SK-N-SH (cell line): Measurements from ENCODE around the gene RFFL. TPM values are rescaled to one million over a fixed set of nuclear protein-coding genes. Genes with fewer than 3 reads are reported as not detected.
"Not testable (repeated sequence)": the region's sequence is repeated elsewhere in the genome, so short reads cannot be mapped to it uniquely, and the experiment has no call there.

Experiments used
- CTCF ChIA-PET: fragments of 300-600, 350-600 bp; formaldehyde crosslinking; extraction: SDS; loops from one replicate; lab custom pipeline; 2021; lab: Yijun Ruan, JAX
- POLR2A ChIA-PET: fragments of 350-600 bp; sonication (Branson Sonifier 250); formaldehyde crosslinking; extraction: SDS; loops from one replicate; lab custom pipeline; 2020; ENCODE audit warnings: antibody characterized with exemption, inconsistent platforms; lab: Yijun Ruan, JAX
- DNase-seq: peaks from one replicate; pipeline ENCODE4 v3.0.0; 2012
- H2AFZ ChIP-seq: fragments of 200-600 bp; sonication (generic); 2 replicates; pipeline ENCODE4 v1.8.1; 2016; ENCODE audit warnings: antibody characterized with exemption, mild to moderate bottlenecking, low read depth
- H3F3A ChIP-seq: fragments of 200-600 bp; sonication (generic); replicated peaks from 2 replicates; pipeline ENCODE3; 2016; ENCODE audit warnings: antibody characterized with exemption, mild to moderate bottlenecking; ENCODE audit not compliant: insufficient read depth
- H3K27ac ChIP-seq, 2 experiments: fragments of 200-500 bp in 1 of 2; fragments of 200-600 bp in 1 of 2; sonication (Bioruptor generic) in 1 of 2; sonication (generic), shearing (Covaris generic) in 1 of 2; 2 replicates each; pipeline versions ENCODE4 v1.5.1 to v1.6.1; 2014 to 2016; ENCODE audit warnings: low read depth in 2 of 2, inconsistent platforms in 1 of 2, low read length in 1 of 2, mild to moderate bottlenecking in 1 of 2, mixed read lengths in 1 of 2
- H3K27me3 ChIP-seq: fragments of 200-600 bp; sonication (generic), shearing (Covaris generic); 2 replicates; pipeline ENCODE4 v1.6.1; 2016; ENCODE audit warnings: mixed run types; ENCODE audit not compliant: insufficient read depth
- H3K36me3 ChIP-seq, 2 experiments: fragments of 200-500 bp in 1 of 2; fragments of 200-600 bp in 1 of 2; sonication (Bioruptor generic) in 1 of 2; sonication (generic) in 1 of 2; replicated peaks in 1 of 2; 2 replicates each; pipeline versions ENCODE3 to v1.5.1; 2014 to 2016; ENCODE audit warnings: low read length in 1 of 2, mild to moderate bottlenecking in 1 of 2; ENCODE audit not compliant: insufficient read depth in 2 of 2, control insufficient read depth in 1 of 2
- H3K4me1 ChIP-seq, 2 experiments: fragments of 200-500 bp in 1 of 2; fragments of 200-600 bp in 1 of 2; sonication (Bioruptor generic) in 1 of 2; sonication (generic), shearing (Covaris generic) in 1 of 2; 2 replicates each; pipeline versions ENCODE4 v1.5.1 to v1.6.1; 2014 to 2016; ENCODE audit warnings: low read depth in 1 of 2, low read length in 1 of 2, mixed run types in 1 of 2; ENCODE audit not compliant: insufficient read depth in 2 of 2, control insufficient read depth in 1 of 2
- H3K4me2 ChIP-seq: fragments of 200-600 bp; sonication (generic), shearing (Covaris generic); 2 replicates; pipeline ENCODE4 v1.6.1; 2017; ENCODE audit warnings: mixed run types
- H3K4me3 ChIP-seq, 2 experiments: fragments of 200-500 bp in 1 of 2; fragments of 200-600 bp in 1 of 2; sonication (Bioruptor generic) in 1 of 2; sonication (generic), shearing (Covaris generic) in 1 of 2; 2 replicates each; pipeline versions ENCODE4 v1.5.1 to v1.8.1; 2014 to 2016; ENCODE audit warnings: low read depth in 2 of 2, inconsistent platforms in 1 of 2, low read length in 1 of 2, mild to moderate bottlenecking in 1 of 2, mixed read lengths in 1 of 2, moderate library complexity in 1 of 2
- H3K79me2 ChIP-seq: fragments of 200-600 bp; sonication (generic); 2 replicates; pipeline ENCODE4 v1.8.1; 2017; ENCODE audit warnings: mild to moderate bottlenecking; ENCODE audit not compliant: insufficient read depth
- H3K9ac ChIP-seq: fragments of 200-600 bp; sonication (generic); 2 replicates; pipeline ENCODE4 v1.6.1; 2017; ENCODE audit warnings: mixed run types
- H3K9me2 ChIP-seq: fragments of 200-600 bp; sonication (generic); 2 replicates; pipeline ENCODE4 v1.6.1; 2017; ENCODE audit warnings: mixed run types
- H3K9me3 ChIP-seq: fragments of 200-600 bp; sonication (generic); 2 replicates; pipeline ENCODE4 v1.6.1; 2017; ENCODE audit warnings: mixed run types, mild to moderate bottlenecking, moderate library complexity
- H4K20me1 ChIP-seq: fragments of 200-600 bp; sonication (generic); 2 replicates; pipeline ENCODE4 v1.6.1; 2017; ENCODE audit warnings: mild to moderate bottlenecking, mixed run types; ENCODE audit not compliant: insufficient read depth
- CHD2 ChIP-seq: fragments of 150-350 bp; IDR thresholded peaks from 2 replicates; pipeline ENCODE4 v1.6.1; 2018; ENCODE audit warnings: low read length; ENCODE audit not compliant: partially characterized antibody
- EP300 ChIP-seq, 2 experiments: IDR thresholded peaks; 2 replicates each; pipeline versions ENCODE4 v1.4.0 to v1.6.1; 2012; ENCODE audit warnings: borderline replicate concordance in 1 of 2, low read depth in 1 of 2, low read length in 1 of 2
- GABPA ChIP-seq: IDR thresholded peaks from 2 replicates; pipeline ENCODE4 v1.4.0; 2012; ENCODE audit warnings: low read depth, mild to moderate bottlenecking
- MXI1 ChIP-seq: IDR thresholded peaks from 2 replicates; pipeline ENCODE4 v1.6.1; 2012; ENCODE audit warnings: mild to moderate bottlenecking, low read depth, low read length, improper control_type of control experiment
- NFIC ChIP-seq: IDR thresholded peaks from 2 replicates; pipeline ENCODE4 v1.4.0; 2012; ENCODE audit warnings: borderline replicate concordance
- NRF1 ChIP-seq: IDR thresholded peaks from 2 replicates; pipeline ENCODE4 v1.6.1; 2012; ENCODE audit warnings: low read depth, mild to moderate bottlenecking, low read length
- PBX3 ChIP-seq: IDR thresholded peaks from 2 replicates; pipeline ENCODE4; 2012
- RCOR1 ChIP-seq: fragments of 150-350 bp; IDR thresholded peaks from 2 replicates; pipeline ENCODE4 v1.6.1; 2017; ENCODE audit warnings: antibody characterized with exemption, low read length
- SIN3A ChIP-seq: IDR thresholded peaks from 2 replicates; pipeline ENCODE4 v1.6.1; 2012; ENCODE audit warnings: low read depth, mild to moderate bottlenecking, low read length, moderate library complexity, borderline replicate concordance
- TAF1 ChIP-seq: IDR thresholded peaks from 2 replicates; pipeline ENCODE4 v1.6.1; 2012; ENCODE audit warnings: low read depth, mild to moderate bottlenecking, low read length, moderate library complexity, borderline replicate concordance
- TCF12 ChIP-seq: IDR thresholded peaks from 2 replicates; pipeline ENCODE4 v1.4.0; 2012
- TEAD4 ChIP-seq: IDR thresholded peaks from 2 replicates; pipeline ENCODE4 v1.4.0; 2012; ENCODE audit warnings: mild to moderate bottlenecking, borderline replicate concordance; ENCODE audit not compliant: insufficient read depth
- USF2 ChIP-seq: fragments of 150-350 bp; IDR thresholded peaks from 2 replicates; pipeline ENCODE4 v1.6.1; 2017; ENCODE audit warnings: antibody characterized with exemption, low read length, low read depth, borderline replicate concordance
- YY1 ChIP-seq: IDR thresholded peaks from 2 replicates; pipeline ENCODE4 v1.4.0; 2012; ENCODE audit warnings: low read depth, mild to moderate bottlenecking
- WGBS: methylation state at CpG from one replicate; pipeline ENCODE4 v1.1.6; 2017; ENCODE audit warnings: low lambda C conversion rate; 5-methylcytosine and 5-hydroxymethylcytosine counted together
- polyA plus RNA-seq, 3 experiments: library from polyadenylated mRNA; depleted of rRNA; stranded (reverse); fragments of >200 nt; gene quantifications; 2 replicates each; pipeline ENCODE4 v1.2.3, GENCODE V29; 2012
- TF ChIP-seq, protein P1 (sequence below): IDR thresholded peaks from 2 replicates; pipeline ENCODE4 v1.4.0; 2012; ENCODE audit warnings: low read depth, borderline replicate concordance
- TF ChIP-seq, protein P2 (sequence below): IDR thresholded peaks from 2 replicates; pipeline ENCODE4 v1.4.0; 2012; ENCODE audit warnings: low read depth

Gene RFFL
- polyA plus RNA-seq, 1 of the 3 experiments (the other 2 are of a cell fraction) = 10.1 TPM

- H3K79me2 ChIP-seq = no peaks in the 10 kb centered on the region; the same call in 1 of the 2 replicates
- no peak overlapping the region for H3K4me3 ChIP-seq
- H3K27ac ChIP-seq = no peak overlapping the region
- H3K4me1 ChIP-seq = no peaks in the 10 kb centered on the region
- H3K27me3 ChIP-seq = no peaks in the 10 kb centered on the region
- no peaks in the 10 kb centered on the region for H3K9me3 ChIP-seq
- no peak overlapping the region for H2AFZ ChIP-seq
- peaks cover 4% of the 10 kb centered on the region for H3F3A ChIP-seq
- TF ChIP-seq TEAD4 (no peak), NFIC (no peak), USF2 (no peak), NRF1 (no peak), CHD2 (no peak), TCF12 (no peak), SIN3A (no peak), EP300 (IDR thresholded peaks at IDR 0.05; ENCODE audit: borderline replicate concordance in 1 of 2, low read depth in 1 of 2, low read length in 1 of 2) (no peak), GABPA (no peak), YY1 (no peak)
- TF ChIP-seq, protein P1, sequence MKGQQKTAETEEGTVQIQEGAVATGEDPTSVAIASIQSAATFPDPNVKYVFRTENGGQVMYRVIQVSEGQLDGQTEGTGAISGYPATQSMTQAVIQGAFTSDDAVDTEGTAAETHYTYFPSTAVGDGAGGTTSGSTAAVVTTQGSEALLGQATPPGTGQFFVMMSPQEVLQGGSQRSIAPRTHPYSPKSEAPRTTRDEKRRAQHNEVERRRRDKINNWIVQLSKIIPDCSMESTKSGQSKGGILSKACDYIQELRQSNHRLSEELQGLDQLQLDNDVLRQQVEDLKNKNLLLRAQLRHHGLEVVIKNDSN = no peak
- TF ChIP-seq, protein P2, sequence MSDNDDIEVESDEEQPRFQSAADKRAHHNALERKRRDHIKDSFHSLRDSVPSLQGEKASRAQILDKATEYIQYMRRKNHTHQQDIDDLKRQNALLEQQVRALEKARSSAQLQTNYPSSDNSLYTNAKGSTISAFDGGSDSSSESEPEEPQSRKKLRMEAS = no peak
- TF ChIP-seq, all 33 proteins: peak for 0
- Histone ChIP-seq H4K20me1 (no peaks in the 10 kb centered on the region), H3K36me3 (peaks cover 0 to 3% of the 10 kb centered on the region in 2 experiments), H3K4me2 (no peak overlapping the region), H3K9me2 (no peaks in the 10 kb centered on the region), H3K9ac (no peak overlapping the region)
- CTCF ChIA-PET = interaction anchor here (1.0 kb wide), 1 partner anchor 34 kb away, joined by 3 read pairs; no protein-coding TSS in a partner anchor
- POLR2A ChIA-PET = no interaction called here
- WGBS = 78% methylated on average over 1 of the region's 1 CpG
- no peak for DNase-seq
These were observed 32.7 kb downstream of the RFFL start for GRCh38 chr17:35030780-35031179.

DNA sequence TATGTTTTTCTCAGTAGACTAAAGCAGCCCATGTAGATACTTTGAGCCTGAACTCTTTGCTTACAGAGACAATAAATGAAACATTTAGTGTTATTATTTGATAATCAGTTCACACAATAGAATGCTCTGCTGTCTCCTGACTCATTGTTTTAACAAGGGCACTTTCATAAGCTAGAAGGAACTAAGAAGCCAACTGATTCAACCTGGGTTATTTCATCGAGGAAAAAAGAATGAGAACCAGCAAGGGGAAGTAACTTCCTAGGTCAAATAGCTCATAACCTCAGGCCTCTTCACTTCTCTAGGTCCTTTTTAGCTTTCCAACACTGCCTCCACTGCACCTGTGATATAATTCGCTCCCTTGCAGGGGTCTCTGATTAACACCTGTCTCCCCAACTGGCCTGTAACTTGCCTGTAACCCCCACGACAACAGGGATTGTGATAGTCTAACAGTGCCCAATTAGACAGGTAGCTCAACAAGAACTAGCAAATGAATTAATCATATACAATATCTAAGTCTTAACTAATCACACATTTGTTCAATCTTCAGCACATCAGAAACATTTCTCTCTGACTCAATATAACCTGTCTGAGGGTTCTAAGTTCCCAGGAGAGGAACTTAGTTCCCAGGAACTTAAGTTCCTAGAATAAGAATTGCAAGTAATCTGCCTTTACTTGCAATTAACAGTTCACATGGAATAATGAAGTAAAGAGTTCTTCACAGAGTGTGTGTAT, 34.8 kb downstream of the RFFL start:
- Histone ChIP-seq H2AFZ (no peak overlapping the region), H3K79me2 (no peaks in the 10 kb centered on the region; the same call in 1 of the 2 replicates), H3F3A (peaks cover 11% of the 10 kb centered on the region), H3K27ac (peak overlapping the region in 1 of 2 experiments; percentile 6; a peak in 2 of 4 replicates), H3K9me2 (no peaks in the 10 kb centered on the region), H3K4me2 (peak overlapping the region; percentile 3; the same call in 1 of the 2 replicates), H3K9me3 (no peaks in the 10 kb centered on the region), H3K36me3 (peaks cover 0 to 12% of the 10 kb centered on the region in 2 experiments), H3K4me3 (no peak overlapping the region), H3K9ac (no peak overlapping the region), H3K4me1 (peaks cover 0 to 1% of the 10 kb centered on the region in 2 experiments; a peak in 2 of 4 replicates), H4K20me1 (no peaks in the 10 kb centered on the region), H3K27me3 (no peaks in the 10 kb centered on the region)
- ChIA-PET POLR2A (no interaction called here), CTCF (interaction anchor here (0.9 kb wide), 1 partner anchor 21 kb away, joined by 3 read pairs; no protein-coding TSS in a partner anchor)
- no peak for DNase-seq
- 89% methylated on average over 3 of the region's 3 CpGs for WGBS
- TF ChIP-seq TAF1 = no peak
- TF ChIP-seq NFIC = no peak
- no peak for TF ChIP-seq RCOR1
- no peak for TF ChIP-seq MXI1
- TF ChIP-seq PBX3 = no peak

- H3K4me3 ChIP-seq, H3K27me3 ChIP-seq, H3K9me3 ChIP-seq, DNase-seq, H3K4me2 ChIP-seq, H3K9ac ChIP-seq, H3K4me1 ChIP-seq, H3K9me2 ChIP-seq, H2AFZ ChIP-seq, H3K79me2 ChIP-seq, POLR2A ChIA-PET, H4K20me1 ChIP-seq: not testable (repeated sequence)
- Histone ChIP-seq H3K27ac (peak overlapping the region in 1 of 2 experiments; percentile 6; a peak in 1 of 4 replicates), H3K36me3 (peaks cover 0 to 12% of the 10 kb centered on the region in 2 experiments), H3F3A (peaks cover 17% of the 10 kb centered on the region)
- WGBS = 95% methylated on average over 4 of the region's 4 CpGs
- CTCF ChIA-PET = interaction anchor here (0.6 to 0.9 kb wide), 2 partner anchors 22 to 672 kb away, joined by 3 read pairs; partner anchors contain the start of gene CCL13
These were observed 35.4 kb downstream of the RFFL start for GRCh38 chr17:35028097-35028496.
